Hematopoietic multipotent progenitor cell treated with erythropoietin and hydrocortisone succinate and interleukin-3 and kit ligand, for 17 days (in vitro differentiated cells): ENCODE data around the gene RBBP5.

ENCODE experiments used
- DNase-seq: peaks from one replicate; pipeline ENCODE4 v3.0.0-alpha.2; 2015; ENCODE audit warnings: low spot score

RBBP5 gene

GRCh38 chr1:205074084-205074483 lies 47.7 kb downstream of the RBBP5 start:
- no peak for DNase-seq

GRCh38 chr1:205073511-205073910 lies 48.3 kb downstream of the RBBP5 start:
- peak; percentile 15 for DNase-seq

- DNase-seq = no peak
These were observed 48.9 kb downstream of the RBBP5 start for GRCh38 chr1:205072881-205073280.

GRCh38 chr1:205072286-205072685 lies 49.5 kb downstream of the RBBP5 start:
- DNase-seq = no peak

GRCh38 chr1:205071801-205072200 lies 50.0 kb downstream of the RBBP5 start:
- no peak for DNase-seq

GRCh38 chr1:205071028-205071409 lies 50.8 kb downstream of the RBBP5 start:
- DNase-seq = no peak

- no peak for DNase-seq
These were observed 52.2 kb downstream of the RBBP5 start for GRCh38 chr1:205069371-205070125.

- no peak for DNase-seq
These were observed 53.2 kb downstream of the RBBP5 start for GRCh38 chr1:205068457-205069040.

- no peak for DNase-seq
These were observed 53.8 kb downstream of the RBBP5 start for GRCh38 chr1:205068001-205068400.

GRCh38 chr1:205067031-205067430 lies 54.7 kb downstream of the RBBP5 start:
- DNase-seq = no peak

- no peak for DNase-seq
These were observed 55.5 kb downstream of the RBBP5 start for GRCh38 chr1:205066141-205066818.

GRCh38 chr1:205065666-205066065 lies 56.1 kb downstream of the RBBP5 start:
- DNase-seq = no peak

- no peak for DNase-seq
These were observed 56.9 kb downstream of the RBBP5 start for GRCh38 chr1:205064741-205065316.

GRCh38 chr1:205064301-205064700 lies 57.5 kb downstream of the RBBP5 start:
- no peak for DNase-seq

GRCh38 chr1:205062895-205063294 lies 58.9 kb downstream of the RBBP5 start:
- no peak for DNase-seq

- DNase-seq = no peak
These were observed 59.5 kb downstream of the RBBP5 start for GRCh38 chr1:205062319-205062718.

GRCh38 chr1:205061665-205062069 lies 60.1 kb downstream of the RBBP5 start:
- peak; percentile 53 for DNase-seq

GRCh38 chr1:205061227-205061626 lies 60.6 kb downstream of the RBBP5 start:
- DNase-seq = no peak

- no peak for DNase-seq
These were observed 61.0 kb downstream of the RBBP5 start for GRCh38 chr1:205060746-205061145.

GRCh38 chr1:205059660-205060059 lies 62.1 kb downstream of the RBBP5 start:
- DNase-seq = no peak

GRCh38 chr1:205058853-205059252 lies 62.9 kb downstream of the RBBP5 start:
- DNase-seq = no peak

- DNase-seq = no peak
These were observed 63.8 kb downstream of the RBBP5 start for GRCh38 chr1:205057808-205058575.
